Measurements from ENCODE around the gene ICA1L.

GRCh38 chr2:202844656-202845055, 26.9 kb downstream of the ICA1L start:
- no peak for TF ChIP-seq EZH2 (IDR thresholded peaks at IDR 0.05; ENCODE audit: borderline replicate concordance, low read depth, low read length, poor library complexity, severe bottlenecking)
- no peak for TF ChIP-seq CTCF (conservative IDR thresholded peaks at IDR 0.05; ENCODE audit: low read depth, low read length)

All from A673 (cell line).